HG03432 (cell line): ENCODE data around the gene R3HDM2.

Source experiments
- ATAC-seq: cut with Tn5 transposase; IDR thresholded peaks from one replicate; pipeline ENCODE4 v1.9.1; 2021; ENCODE audit warnings: mild to moderate bottlenecking, moderate library complexity; ENCODE audit not compliant: unreplicated experiment

R3HDM2 gene

DNA sequence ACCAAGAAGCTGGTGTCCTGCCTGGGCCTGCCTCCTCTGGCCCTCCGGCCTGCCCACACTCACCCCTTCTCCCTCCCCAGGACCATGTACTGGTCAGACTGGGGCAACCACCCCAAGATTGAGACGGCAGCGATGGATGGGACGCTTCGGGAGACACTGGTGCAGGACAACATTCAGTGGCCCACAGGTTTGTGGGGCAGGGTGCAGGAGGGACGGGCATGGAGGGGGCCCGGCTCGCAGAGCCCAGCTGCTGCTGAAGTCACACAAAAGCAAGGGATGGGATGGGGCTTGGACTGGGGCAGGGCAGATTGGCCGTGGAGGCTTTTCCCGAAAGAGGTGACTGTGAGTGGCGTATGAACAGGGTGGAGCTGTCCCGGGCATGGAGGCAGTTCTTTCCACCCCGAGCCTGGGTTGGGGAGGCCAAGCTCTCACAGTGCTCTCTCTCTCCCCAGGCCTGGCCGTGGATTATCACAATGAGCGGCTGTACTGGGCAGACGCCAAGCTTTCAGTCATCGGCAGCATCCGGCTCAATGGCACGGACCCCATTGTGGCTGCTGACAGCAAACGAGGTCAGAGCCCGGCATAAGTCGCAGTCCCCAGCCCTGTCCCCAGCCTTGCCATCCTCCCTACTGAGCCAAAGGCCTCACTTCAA, 222.1 kb downstream of the R3HDM2 start:
- ATAC-seq, result no peak

DNA sequence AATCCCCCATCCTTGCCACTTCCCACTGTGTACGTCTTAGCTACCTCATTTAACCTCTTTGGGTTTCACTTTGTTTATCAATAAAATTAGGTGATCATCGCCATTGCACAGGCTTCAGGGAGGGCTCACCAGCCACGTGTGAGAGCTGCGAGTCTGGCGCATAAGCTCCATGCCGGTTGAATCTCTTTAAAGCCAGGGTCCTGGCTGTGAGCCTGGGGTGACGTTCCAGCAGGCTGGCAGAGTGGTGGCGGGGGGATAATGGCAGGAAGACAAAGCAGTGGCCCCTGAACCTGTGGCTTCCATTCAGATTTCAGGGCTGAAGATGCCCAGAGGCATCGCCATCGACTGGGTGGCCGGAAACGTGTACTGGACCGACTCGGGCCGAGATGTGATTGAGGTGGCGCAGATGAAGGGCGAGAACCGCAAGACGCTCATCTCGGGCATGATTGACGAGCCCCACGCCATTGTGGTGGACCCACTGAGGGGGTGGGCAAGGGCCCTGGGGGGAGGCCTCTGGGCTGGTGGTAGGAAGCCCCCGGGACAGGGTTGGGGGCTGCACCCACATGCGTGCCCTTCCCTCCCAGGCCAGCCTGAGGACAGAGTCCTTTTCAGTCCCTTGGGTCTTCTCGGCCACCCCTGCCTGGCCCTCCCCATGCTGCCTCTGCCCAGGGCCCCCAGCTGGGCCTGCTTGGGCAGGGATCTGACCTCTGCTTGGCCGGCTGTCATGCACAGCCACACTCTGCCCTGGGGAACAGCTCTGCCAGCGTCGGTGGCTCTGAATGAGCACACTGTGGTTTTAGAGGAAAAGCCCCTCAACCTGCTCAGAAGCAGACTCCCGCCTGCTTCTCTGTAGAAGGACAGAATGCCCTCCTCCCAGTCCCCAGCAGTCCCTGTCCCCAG, 222.9 kb downstream of the R3HDM2 start:
- ATAC-seq, result no peak

DNA sequence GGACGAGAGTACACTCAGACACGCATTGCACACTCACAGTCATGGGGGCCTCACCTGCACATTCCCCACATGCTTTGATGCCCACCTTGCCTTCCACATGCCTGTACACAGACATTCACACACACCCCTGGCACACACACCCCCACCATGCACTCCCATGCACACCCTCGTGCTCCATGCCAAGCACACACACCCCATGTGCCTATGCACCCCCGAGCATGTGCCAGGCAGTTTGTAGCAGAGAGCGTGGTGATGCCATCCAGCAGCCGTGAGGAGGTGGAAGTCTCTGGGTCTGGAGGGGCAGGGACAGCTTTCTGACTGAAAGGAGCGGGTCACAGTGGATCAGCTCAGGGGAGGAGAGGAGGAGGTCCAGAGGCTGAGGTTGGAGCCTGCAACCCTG, 224.9 kb downstream of the R3HDM2 start:
- no peak for ATAC-seq

DNA sequence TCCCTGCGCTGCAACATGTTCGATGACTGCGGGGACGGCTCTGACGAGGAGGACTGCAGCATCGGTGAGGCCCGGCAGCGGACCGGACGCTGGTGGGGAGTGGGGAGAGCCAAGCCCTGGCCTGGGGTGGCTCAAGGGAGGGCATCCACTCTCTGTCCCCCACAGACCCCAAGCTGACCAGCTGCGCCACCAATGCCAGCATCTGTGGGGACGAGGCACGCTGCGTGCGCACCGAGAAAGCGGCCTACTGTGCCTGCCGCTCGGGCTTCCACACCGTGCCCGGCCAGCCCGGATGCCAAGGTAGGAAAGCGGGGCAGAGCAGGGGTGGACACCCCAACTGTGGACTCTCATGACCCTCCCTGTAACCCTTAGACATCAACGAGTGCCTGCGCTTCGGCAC, 225.7 kb downstream of the R3HDM2 start:
- no peak for ATAC-seq

DNA sequence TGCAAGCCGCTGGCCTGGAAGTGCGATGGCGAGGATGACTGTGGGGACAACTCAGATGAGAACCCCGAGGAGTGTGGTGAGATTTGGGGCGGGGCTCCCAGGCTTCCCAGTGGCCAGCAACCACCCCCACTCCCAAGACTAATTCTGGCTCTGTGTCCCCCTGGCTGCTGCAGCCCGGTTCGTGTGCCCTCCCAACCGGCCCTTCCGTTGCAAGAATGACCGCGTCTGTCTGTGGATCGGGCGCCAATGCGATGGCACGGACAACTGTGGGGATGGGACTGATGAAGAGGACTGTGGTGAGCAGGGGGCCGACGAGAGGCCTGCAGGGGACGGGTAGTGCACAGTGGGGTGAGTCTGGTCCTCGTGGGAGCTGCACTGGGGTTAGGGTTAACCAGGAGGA, 226.4 kb downstream of the R3HDM2 start:
- ATAC-seq, result no peak

DNA sequence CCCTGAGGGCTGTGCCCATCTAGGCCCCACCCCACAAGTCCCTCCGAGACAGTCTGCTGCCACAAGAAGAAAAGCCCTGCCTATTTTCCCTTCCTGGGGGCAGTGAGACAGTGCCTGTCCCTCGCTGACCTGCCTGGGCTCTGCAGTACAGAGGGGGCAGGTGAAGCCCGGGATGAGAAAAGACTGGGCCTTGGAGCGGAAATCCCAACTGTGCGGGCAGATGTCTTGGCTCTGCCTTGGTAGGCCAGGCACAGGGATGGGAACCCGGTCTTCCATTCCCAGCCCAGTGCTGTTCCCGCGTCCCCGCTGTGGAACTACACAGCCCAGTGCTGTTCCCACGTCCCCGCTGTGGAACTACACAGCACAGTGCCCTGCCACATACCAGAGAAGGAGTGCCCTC, 227.1 kb downstream of the R3HDM2 start:
- no peak for ATAC-seq
